HG03571 (cell line): ENCODE measurements around the gene NCOR1.
"Not testable (repeated sequence)": the region's sequence is repeated elsewhere in the genome, so short reads cannot be mapped to it uniquely, and the experiment has no call there.

Experiments used
- ATAC-seq: cut with Tn5 transposase; IDR thresholded peaks from one replicate; pipeline ENCODE4 v1.9.1; 2021; ENCODE audit not compliant: unreplicated experiment

NCOR1 gene

DNA sequence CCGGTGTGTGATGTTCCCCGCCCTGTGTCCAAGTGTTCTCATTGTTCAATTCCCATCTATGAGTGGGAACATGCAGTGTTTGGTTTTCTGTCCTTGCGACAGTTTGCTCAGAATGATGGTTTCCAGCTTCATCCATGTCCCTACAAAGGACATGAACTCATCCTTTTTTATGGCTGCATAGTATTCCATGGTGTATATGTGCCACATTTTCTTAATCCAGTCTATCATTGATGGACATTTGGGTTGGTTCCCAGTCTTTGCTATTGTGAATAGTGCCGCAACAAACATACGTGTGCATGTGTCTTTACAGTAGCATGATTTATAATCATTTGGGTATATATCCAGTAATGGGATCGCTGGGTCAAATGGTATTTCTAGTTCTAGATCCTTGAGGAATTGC is 63.0 kb downstream of the NCOR1 start:
- ATAC-seq, result not testable (repeated sequence)

- ATAC-seq, result no peak
These were observed 65.0 kb downstream of the NCOR1 start for GRCh38 chr17:16150251-16150856.

DNA sequence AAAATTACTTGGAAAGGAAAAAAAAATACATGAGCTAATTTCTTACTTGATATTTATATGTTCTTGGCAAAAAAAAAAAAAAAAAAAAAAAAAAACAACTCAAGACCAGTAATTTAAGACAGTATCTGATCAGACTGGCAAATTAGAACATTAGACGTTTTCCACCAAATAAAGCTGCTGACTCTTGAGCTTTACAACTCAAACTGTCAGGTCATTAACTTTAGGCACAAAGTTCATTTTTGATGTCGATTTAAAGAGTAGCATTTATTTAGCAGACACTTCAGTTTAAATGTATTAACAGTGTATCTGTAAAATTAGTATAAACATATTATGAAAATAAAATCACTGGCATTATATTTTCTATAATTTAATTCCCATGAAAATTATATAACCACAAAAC is 66.7 kb downstream of the NCOR1 start:
- no peak for ATAC-seq

DNA sequence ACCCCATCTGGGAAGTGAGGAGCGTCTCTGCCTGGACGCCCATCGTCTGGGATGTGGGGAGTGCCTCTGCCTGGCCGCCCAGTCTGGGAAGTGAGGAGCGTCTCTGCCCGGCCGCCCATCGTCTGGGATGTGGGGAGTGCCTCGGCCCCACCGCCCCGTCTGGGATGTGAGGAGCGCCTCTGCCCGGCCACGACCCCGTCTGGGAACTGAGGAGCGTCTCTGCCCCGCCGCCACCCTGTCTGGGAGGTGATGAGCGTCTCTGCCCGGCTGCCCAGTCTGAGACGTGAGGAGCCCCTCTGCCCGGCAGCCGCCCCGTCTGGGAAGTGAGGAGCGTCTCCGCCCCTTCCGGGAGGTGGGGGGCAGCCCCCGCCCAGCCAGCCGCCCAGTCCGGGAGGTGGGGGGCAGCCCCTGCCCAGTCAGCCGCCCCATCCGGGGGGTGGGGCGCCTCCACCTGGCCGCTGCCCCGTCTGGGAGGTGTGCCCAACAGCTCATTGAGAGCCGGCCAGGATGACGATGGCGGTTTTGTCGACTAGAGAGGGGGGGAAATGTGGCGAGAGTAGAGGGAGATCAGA is 69.9 kb downstream of the NCOR1 start:
- ATAC-seq, result not testable (repeated sequence)

DNA sequence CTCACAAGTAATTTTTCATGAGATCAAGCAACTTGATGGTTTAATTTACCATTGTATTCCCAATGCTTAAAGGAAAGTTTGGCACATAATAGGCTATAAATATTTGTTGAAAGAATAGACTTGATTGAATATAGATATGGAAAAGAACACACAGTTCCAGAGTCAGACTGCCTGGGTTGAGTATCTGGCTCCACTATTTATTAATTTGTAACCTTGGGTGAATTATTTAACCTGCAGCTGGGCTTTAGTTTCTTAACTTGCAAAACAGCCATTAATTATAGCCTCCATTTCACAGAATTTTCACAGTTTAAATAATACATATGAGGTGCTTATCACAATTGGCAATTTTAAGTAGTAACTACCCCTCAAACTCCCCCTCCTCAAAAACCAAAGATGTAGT is 73.6 kb downstream of the NCOR1 start:
- ATAC-seq, result no peak

- ATAC-seq, result no peak
These were observed 74.5 kb downstream of the NCOR1 start for GRCh38 chr17:16140854-16141253.

- no peak for ATAC-seq
These were observed 79.9 kb downstream of the NCOR1 start for GRCh38 chr17:16135461-16135860.

DNA sequence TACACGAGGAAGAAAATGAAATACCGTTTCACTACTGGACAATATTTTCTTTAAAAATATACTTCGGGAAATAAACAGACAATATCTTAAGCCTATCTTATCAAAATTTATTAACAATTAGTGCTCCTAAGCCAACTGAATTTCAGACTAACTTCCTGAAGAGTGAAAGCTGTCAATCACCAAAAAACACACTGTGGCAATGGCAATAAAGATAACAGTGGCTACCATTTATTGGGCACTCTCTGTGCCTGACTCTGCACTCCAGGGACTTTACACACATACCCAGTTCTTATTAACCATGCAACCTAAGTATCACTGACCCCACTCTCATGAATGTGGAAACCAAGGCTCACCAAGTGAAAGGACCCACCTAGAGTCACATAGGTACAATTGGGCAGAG is 83.7 kb downstream of the NCOR1 start:
- ATAC-seq, result no peak

- ATAC-seq, result no peak
These were observed 85.7 kb downstream of the NCOR1 start for GRCh38 chr17:16129441-16130205.

DNA sequence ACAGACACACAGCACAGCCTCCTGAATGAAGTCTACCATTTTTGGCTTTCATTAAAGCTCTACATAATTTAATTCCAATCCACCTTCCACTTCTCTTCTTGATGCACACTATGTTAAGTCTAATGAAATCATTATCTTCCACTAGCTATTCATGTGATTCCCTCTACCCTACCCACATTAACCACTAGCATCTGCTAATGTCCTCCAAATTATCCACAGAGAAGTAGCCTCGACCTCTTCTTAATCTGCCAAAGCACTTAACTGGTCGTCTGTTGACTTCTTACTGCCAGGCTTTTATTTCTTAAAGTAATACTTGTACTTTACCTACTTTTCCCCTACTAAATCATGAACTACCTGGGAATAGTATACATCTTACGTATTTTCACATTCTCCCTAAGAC is 91.8 kb downstream of the NCOR1 start:
- no peak for ATAC-seq

GRCh38 chr17:16122697-16123434 is 92.5 kb downstream of the NCOR1 start:
- no peak for ATAC-seq

GRCh38 chr17:16121915-16122314 is 93.4 kb downstream of the NCOR1 start:
- no peak for ATAC-seq

DNA sequence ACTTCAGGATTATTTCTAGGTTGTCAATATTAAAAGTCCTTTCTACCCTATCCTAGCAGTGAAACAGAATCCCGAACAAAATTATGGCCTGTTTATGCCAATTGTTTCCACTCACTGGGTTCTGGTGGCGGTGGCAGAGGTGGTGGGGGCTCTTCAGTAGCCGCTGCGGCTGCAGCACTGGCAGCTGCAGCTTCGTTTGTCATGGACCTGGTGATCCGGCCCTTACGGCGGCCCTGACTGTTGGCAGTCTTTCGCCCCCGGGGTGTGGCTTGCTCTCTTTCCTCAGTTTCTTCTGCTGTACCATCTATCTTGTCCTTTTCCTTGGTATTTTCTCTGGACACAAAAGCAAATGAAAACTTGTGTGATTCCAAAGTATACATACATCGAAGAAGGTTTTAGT is 94.4 kb downstream of the NCOR1 start:
- ATAC-seq, result no peak

DNA sequence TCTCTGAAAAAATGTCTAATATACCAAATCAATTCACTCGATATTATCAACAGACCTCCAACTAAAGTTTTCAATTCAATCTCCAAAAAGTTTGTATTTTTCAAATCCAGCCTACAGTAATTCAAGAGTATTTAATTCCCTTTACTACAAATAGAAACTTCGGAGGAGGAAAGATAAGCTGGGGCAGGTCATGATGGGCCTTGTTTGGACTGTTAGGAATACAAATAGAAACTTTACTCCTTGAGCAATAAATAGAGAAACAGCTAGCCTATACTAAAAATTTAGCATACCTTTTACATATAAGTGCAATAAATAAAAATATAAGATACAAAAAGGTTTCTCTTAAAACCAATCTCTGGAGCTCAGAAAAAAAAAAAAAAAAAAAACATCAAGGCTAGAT is 98.2 kb downstream of the NCOR1 start:
- no peak for ATAC-seq

- not testable (repeated sequence) for ATAC-seq
These were observed 100.1 kb downstream of the NCOR1 start for GRCh38 chr17:16115077-16115698.

DNA sequence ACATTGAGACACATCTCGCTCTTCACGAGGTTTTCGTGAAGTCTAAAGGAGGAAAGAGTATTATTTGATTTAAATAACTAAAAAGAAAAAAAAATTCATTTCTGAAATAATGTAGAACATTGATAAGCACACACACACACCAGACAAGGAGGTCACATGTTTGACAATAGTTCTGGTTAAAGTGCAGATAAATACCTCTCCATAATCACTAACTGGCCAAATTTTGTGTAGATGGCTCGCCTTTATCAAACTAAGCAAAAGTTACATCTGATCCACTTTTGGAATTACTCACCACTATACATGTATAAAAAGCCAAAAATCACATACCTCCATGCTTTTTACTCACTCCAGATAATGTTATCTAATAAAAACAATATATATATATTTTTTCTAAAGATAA is 106.5 kb downstream of the NCOR1 start:
- ATAC-seq, result no peak

GRCh38 chr17:16108386-16108785 is 106.9 kb downstream of the NCOR1 start:
- ATAC-seq, result no peak

- no peak for ATAC-seq
These were observed 108.1 kb downstream of the NCOR1 start for GRCh38 chr17:16107165-16107770.

DNA sequence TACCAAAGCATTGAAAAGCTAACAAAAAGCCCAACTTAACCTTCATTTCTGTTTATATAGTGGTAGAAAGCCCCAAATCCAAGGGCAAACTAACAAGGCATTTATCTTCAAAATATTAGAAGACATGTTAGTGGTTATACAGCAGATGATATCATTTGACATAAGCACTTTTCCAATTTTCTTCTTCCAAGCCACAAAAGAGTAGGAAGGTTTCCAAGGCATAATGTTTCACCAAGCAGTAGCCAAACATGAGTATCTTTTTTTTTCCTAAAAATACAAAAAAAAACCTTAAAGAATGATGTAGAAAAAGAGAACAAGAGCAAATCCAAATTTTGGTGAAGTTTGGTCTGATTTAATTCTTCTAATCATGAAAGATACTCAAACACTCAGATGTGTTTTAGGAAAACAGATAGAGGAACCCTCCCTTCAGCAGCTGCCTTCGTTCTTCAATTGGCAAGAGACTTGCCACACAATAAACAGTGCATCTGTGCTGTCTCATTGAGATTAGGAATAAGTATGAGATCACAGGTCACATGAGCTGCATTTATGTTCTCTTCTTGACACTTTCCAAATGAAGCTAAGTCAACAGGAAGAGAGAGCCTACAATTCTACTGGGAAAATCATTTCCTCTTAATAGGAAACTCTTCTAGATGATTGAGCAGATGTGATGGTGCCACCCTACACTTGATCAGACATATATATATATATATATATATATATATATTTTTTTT is 109.0 kb downstream of the NCOR1 start:
- ATAC-seq, result no peak

GRCh38 chr17:16104189-16104588 is 111.1 kb downstream of the NCOR1 start:
- no peak for ATAC-seq
